GM23338 (cell line): ENCODE data around the gene RETSAT.
A peak's percentile ranks its signal among the peaks of the same experiment; 100 is the strongest.

Source experiments
- CREB1 ChIP-seq: fragments of 250-450 bp; sonication (Bioruptor Pico); IDR thresholded peaks from 2 replicates; pipeline ENCODE4 v1.5.0; 2020; ENCODE audit warnings: low read depth, mild to moderate bottlenecking, moderate library complexity
- CTCF ChIP-seq, 2 experiments: fragments of 200-600 bp in 1 of 2; sonication (generic) in 1 of 2; conservative IDR thresholded peaks; 2 replicates each; pipeline versions ENCODE4 v1.5.1 to v1.6.1; 2016 to 2017; ENCODE audit warnings: antibody characterized with exemption in 2 of 2, low read depth in 2 of 2, mild to moderate bottlenecking in 2 of 2, moderate library complexity in 1 of 2
- EZH2 ChIP-seq: fragments of 200-600 bp; sonication (generic); IDR thresholded peaks from one replicate; pipeline ENCODE4 v1.8.0; 2017; ENCODE audit warnings: antibody characterized with exemption, mild to moderate bottlenecking, low read depth; ENCODE audit not compliant: unreplicated experiment
- EZH2phosphoT487 ChIP-seq: fragments of 200-600 bp; sonication (generic); IDR thresholded peaks from one replicate; pipeline ENCODE4 v1.8.1; 2018; ENCODE audit warnings: antibody characterized with exemption; ENCODE audit not compliant: unreplicated experiment
- JUNB ChIP-seq: IDR thresholded peaks from one replicate; pipeline ENCODE4 v1.6.1; 2016; ENCODE audit warnings: antibody characterized with exemption; ENCODE audit not compliant: unreplicated experiment
- NANOG ChIP-seq: IDR thresholded peaks from 2 replicates; pipeline ENCODE4 v1.6.1; 2016; ENCODE audit warnings: antibody characterized with exemption, borderline replicate concordance
- POLR2AphosphoS5 ChIP-seq: IDR thresholded peaks from 2 replicates; pipeline ENCODE4 v1.6.1; 2016; ENCODE audit warnings: antibody characterized with exemption, low read depth
- REST ChIP-seq: IDR thresholded peaks from one replicate; pipeline ENCODE4 v1.6.1; 2018; ENCODE audit warnings: antibody characterized with exemption; ENCODE audit not compliant: unreplicated experiment
- STAT1 ChIP-seq: IDR thresholded peaks from one replicate; pipeline ENCODE4 v1.6.1; 2016; ENCODE audit warnings: antibody characterized with exemption; ENCODE audit not compliant: unreplicated experiment
- ZNF114 ChIP-seq: fragments of 250-450 bp; sonication (Bioruptor Pico); IDR thresholded peaks from 2 replicates; pipeline ENCODE4 v1.5.0; 2020; ENCODE audit warnings: mild to moderate bottlenecking, moderate library complexity
- ZNF331 ChIP-seq: fragments of 250-450 bp; sonication (Bioruptor Pico); IDR thresholded peaks from 2 replicates; pipeline ENCODE4 v1.5.0; 2020; ENCODE audit warnings: low read depth, mild to moderate bottlenecking, moderate library complexity
- ZNF462 ChIP-seq: fragments of 250-450 bp; sonication (Bioruptor Pico); IDR thresholded peaks from 2 replicates; pipeline ENCODE4 v1.5.0; 2020; ENCODE audit warnings: mild to moderate bottlenecking, moderate library complexity
- TF ChIP-seq, protein P1 (sequence below): IDR thresholded peaks from 2 replicates; pipeline ENCODE4 v1.6.1; 2016; ENCODE audit warnings: antibody characterized with exemption

- TF ChIP-seq CTCF (conservative IDR thresholded peaks at IDR 0.05; ENCODE audit: low read depth in 2 of 2) (no peak), REST (peak; percentile 24), POLR2AphosphoS5 (peak; percentile 93), JUNB (no peak), EZH2 (no peak), EZH2phosphoT487 (no peak), CREB1 (CRISPR knock-in tag) (no peak), ZNF114 (CRISPR knock-in tag) (no peak), NANOG (no peak), ZNF462 (CRISPR knock-in tag) (no peak), STAT1 (no peak), ZNF331 (CRISPR knock-in tag) (no peak)
- TF ChIP-seq, protein P1, sequence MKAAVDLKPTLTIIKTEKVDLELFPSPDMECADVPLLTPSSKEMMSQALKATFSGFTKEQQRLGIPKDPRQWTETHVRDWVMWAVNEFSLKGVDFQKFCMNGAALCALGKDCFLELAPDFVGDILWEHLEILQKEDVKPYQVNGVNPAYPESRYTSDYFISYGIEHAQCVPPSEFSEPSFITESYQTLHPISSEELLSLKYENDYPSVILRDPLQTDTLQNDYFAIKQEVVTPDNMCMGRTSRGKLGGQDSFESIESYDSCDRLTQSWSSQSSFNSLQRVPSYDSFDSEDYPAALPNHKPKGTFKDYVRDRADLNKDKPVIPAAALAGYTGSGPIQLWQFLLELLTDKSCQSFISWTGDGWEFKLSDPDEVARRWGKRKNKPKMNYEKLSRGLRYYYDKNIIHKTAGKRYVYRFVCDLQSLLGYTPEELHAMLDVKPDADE, result peak; percentile 95
These were observed at the start of gene RETSAT, which contains the start of gene ELMOD3 for GRCh38 chr2:85354286-85355072.
